PFSK-1 (cell line): ENCODE data around the gene HSDL2.

Experiments used
- POLR2AphosphoS5 ChIP-seq: IDR thresholded peaks from 2 replicates; pipeline ENCODE4 v1.6.1; 2012; ENCODE audit warnings: low read depth, mild to moderate bottlenecking, control low read depth, low read length, moderate library complexity
- REST ChIP-seq, 2 experiments: IDR thresholded peaks; 2 replicates each; pipeline versions ENCODE4 v1.6.1 to v1.8.0; 2011 to 2012; ENCODE audit warnings: low read depth in 2 of 2, low read length in 2 of 2, control low read depth in 1 of 2, inconsistent platforms in 1 of 2, mild to moderate bottlenecking in 1 of 2, moderate library complexity in 1 of 2; ENCODE audit not compliant: insufficient read depth in 1 of 2

- no peak for TF ChIP-seq POLR2AphosphoS5
- TF ChIP-seq REST (IDR thresholded peaks at IDR 0.05; ENCODE audit: insufficient read depth in 1 of 2, low read depth in 2 of 2, low read length in 2 of 2): no peak
These were observed 28.4 kb downstream of the HSDL2 start for GRCh38 chr9:112408275-112408674.
